CD14-positive monocyte (primary cell): ENCODE measurements around the gene CES4A. TPM values are rescaled to one million over a fixed set of nuclear protein-coding genes. Genes with fewer than 3 reads are reported as not detected.

Experiments
- DNase-seq, 3 donors: peaks; one replicate each; pipeline ENCODE4 v3.0.0-alpha.2; 2011 to 2022
- H2AFZ ChIP-seq: 2 replicates; pipeline ENCODE4 v1.6.0; 2012; ENCODE audit warnings: mild to moderate bottlenecking, low read depth, low read length, inconsistent platforms; ENCODE audit not compliant: insufficient read depth, poor library complexity, severe bottlenecking
- H3K27ac ChIP-seq, 2 donors: 1 replicate in 1 of 2; 2 replicates in 1 of 2; pipeline ENCODE4 v1.5.1; 2012 to 2013; ENCODE audit warnings: low read length in 2 of 2, control low read depth in 1 of 2, inconsistent platforms in 1 of 2, low read depth in 1 of 2, mild to moderate bottlenecking in 1 of 2
- H3K27me3 ChIP-seq, 2 donors: one replicate each; pipeline versions ENCODE4 v1.6.0 to v1.6.1; 2011 to 2013; ENCODE audit warnings: low read length in 2 of 2; ENCODE audit not compliant: control insufficient read depth in 2 of 2, insufficient read depth in 2 of 2
- H3K36me3 ChIP-seq, 2 donors: replicated peaks in 1 of 2; 1 replicate in 1 of 2; 2 replicates in 1 of 2; pipeline versions ENCODE4 v1.5.1 to v1.6.1; 2012 to 2013; ENCODE audit warnings: low read length in 2 of 2, control low read depth in 1 of 2, inconsistent platforms in 1 of 2, mild to moderate bottlenecking in 1 of 2; ENCODE audit not compliant: insufficient read depth in 2 of 2, control insufficient read depth in 1 of 2
- H3K4me1 ChIP-seq, 2 donors: 1 replicate in 1 of 2; 2 replicates in 1 of 2; pipeline versions ENCODE4 v1.5.1 to v1.6.1; 2012 to 2013; ENCODE audit warnings: low read length in 2 of 2, control low read depth in 1 of 2, inconsistent platforms in 1 of 2, mild to moderate bottlenecking in 1 of 2, moderate library complexity in 1 of 2; ENCODE audit not compliant: insufficient read depth in 2 of 2, control insufficient read depth in 1 of 2
- H3K4me2 ChIP-seq: replicated peaks from 2 replicates; pipeline ENCODE3; 2012; ENCODE audit warnings: low read length, moderate library complexity, mild to moderate bottlenecking; ENCODE audit not compliant: poor library complexity, severe bottlenecking; ENCODE audit errors: extremely low read depth
- H3K4me3 ChIP-seq, 3 experiments: fragments of 200-600 bp in 1 of 3; sonication (generic) in 1 of 3; replicated peaks in 1 of 3; 1 replicate in 2 of 3; 2 replicates in 1 of 3; pipeline ENCODE4 v1.5.1; 2011 to 2013; ENCODE audit warnings: low read length in 3 of 3, mild to moderate bottlenecking in 3 of 3, control low read depth in 2 of 3, low read depth in 2 of 3, inconsistent platforms in 1 of 3, moderate library complexity in 1 of 3
- H3K79me2 ChIP-seq: 2 replicates; pipeline ENCODE4 v1.6.0; 2012; ENCODE audit warnings: mild to moderate bottlenecking, control low read depth, inconsistent platforms, low read length, moderate library complexity; ENCODE audit not compliant: insufficient read depth
- H3K9ac ChIP-seq: 2 replicates; pipeline ENCODE4 v1.6.0; 2017; ENCODE audit warnings: low read length, mild to moderate bottlenecking; ENCODE audit not compliant: insufficient read depth, poor library complexity, severe bottlenecking
- H3K9me3 ChIP-seq, 2 donors: replicated peaks in 1 of 2; 1 replicate in 1 of 2; 2 replicates in 1 of 2; pipeline versions ENCODE4 v1.5.1 to v1.6.1; 2012 to 2013; ENCODE audit warnings: low read length in 2 of 2, control low read depth in 1 of 2; ENCODE audit not compliant: control insufficient read depth in 1 of 2, insufficient read depth in 1 of 2
- H4K20me1 ChIP-seq: 2 replicates; pipeline ENCODE4 v1.6.0; 2012; ENCODE audit warnings: mild to moderate bottlenecking, low read length, control low read depth, moderate library complexity; ENCODE audit not compliant: insufficient read depth
- H3K27ac Mint-ChIP-seq, 7 donors: one replicate each; pipeline ENCODE4 v1.8.0; 2020; ENCODE audit warnings: mild to moderate bottlenecking in 7 of 7, mixed read lengths in 7 of 7, moderate library complexity in 6 of 7, inconsistent platforms in 2 of 7
- H3K27me3 Mint-ChIP-seq, 3 donors: one replicate each; pipeline ENCODE4 v1.8.0; 2021 to 2022; ENCODE audit warnings: low read depth in 3 of 3, mild to moderate bottlenecking in 3 of 3, mixed read lengths in 3 of 3, moderate library complexity in 3 of 3, inconsistent platforms in 1 of 3
- H3K36me3 Mint-ChIP-seq, 2 donors: one replicate each; pipeline ENCODE4 v1.8.0; 2020; ENCODE audit warnings: mixed read lengths in 2 of 2, inconsistent platforms in 1 of 2, mild to moderate bottlenecking in 1 of 2
- H3K4me1 Mint-ChIP-seq: one replicate; pipeline ENCODE4 v1.8.0; 2020; ENCODE audit warnings: mild to moderate bottlenecking, mixed read lengths
- H3K4me3 Mint-ChIP-seq, 2 donors: one replicate each; pipeline ENCODE4 v1.8.0; 2020; ENCODE audit warnings: mild to moderate bottlenecking in 2 of 2, mixed read lengths in 2 of 2, moderate library complexity in 1 of 2
- H3K9me3 Mint-ChIP-seq, 7 donors: one replicate each; pipeline ENCODE4 v1.8.0; 2020 to 2022; ENCODE audit warnings: mixed read lengths in 7 of 7, mild to moderate bottlenecking in 6 of 7, moderate library complexity in 6 of 7, inconsistent platforms in 2 of 7
- WGBS: methylation state at CpG from one replicate; pipeline ENCODE4 v1.1.5; 2013; ENCODE audit warnings: missing lambda C conversion rate; ENCODE audit not compliant: insufficient coverage; 5-methylcytosine and 5-hydroxymethylcytosine counted together
- intact Hi-C, 2 donors: fragments of 100-400 bp; cut with micrococcal nuclease; formaldehyde crosslinking; loops; one replicate each; pipeline versions ENCODE4 v1.15.0 to v1.15.1; 2023
- polyA minus RNA-seq: library from RNA; depleted of rRNA, polyadenylated mRNA; stranded (reverse); fragments of >200 nt; gene quantifications from 2 replicates; pipeline ENCODE4 v1.2.3, GENCODE V29; 2012
- polyA plus RNA-seq, 3 donors: library from polyadenylated mRNA; depleted of rRNA in 1 of 3; unstranded in 2 of 3; stranded (reverse) in 1 of 3; fragments of 300-500 nt in 2 of 3; fragments of >200 nt in 1 of 3; fragmentation: Illumina TruSeq in 2 of 3; gene quantifications; 1 replicate in 2 of 3; 2 replicates in 1 of 3; pipeline ENCODE4 v1.2.3, GENCODE V29; 2012 to 2021
- total RNA-seq, 12 experiments: library from RNA in 1 of 12; stranded (reverse) in 1 of 12; fragments of 120-200 nt in 1 of 12; gene quantifications; one replicate each; pipeline ENCODE4 v1.2.4 and lab custom pipeline; 2013 to 2026; ENCODE audit warnings: mixed read lengths in 6 of 12, inconsistent platforms in 1 of 12
- TF ChIP-seq, protein P1 (sequence below): fragments of 200-600 bp; IDR thresholded peaks from one replicate; pipeline ENCODE4 v1.8.0; 2022; ENCODE audit warnings: antibody characterized with exemption, mild to moderate bottlenecking

Gene CES4A
- 8.0 TPM for total RNA-seq (2013)
- 10 to 100 TPM in 1 of 3 donors, 1 to 10 TPM in 2; 3.3 to 47.6 (median 4.1) TPM for polyA plus RNA-seq
- polyA minus RNA-seq: 4.7 and 5.6 TPM in 2 replicates
- total RNA-seq (lab: John Stamatoyannopoulos, UW): 1.6 to 7.2 (median 4.3) reads per million in 11 experiments

DNA sequence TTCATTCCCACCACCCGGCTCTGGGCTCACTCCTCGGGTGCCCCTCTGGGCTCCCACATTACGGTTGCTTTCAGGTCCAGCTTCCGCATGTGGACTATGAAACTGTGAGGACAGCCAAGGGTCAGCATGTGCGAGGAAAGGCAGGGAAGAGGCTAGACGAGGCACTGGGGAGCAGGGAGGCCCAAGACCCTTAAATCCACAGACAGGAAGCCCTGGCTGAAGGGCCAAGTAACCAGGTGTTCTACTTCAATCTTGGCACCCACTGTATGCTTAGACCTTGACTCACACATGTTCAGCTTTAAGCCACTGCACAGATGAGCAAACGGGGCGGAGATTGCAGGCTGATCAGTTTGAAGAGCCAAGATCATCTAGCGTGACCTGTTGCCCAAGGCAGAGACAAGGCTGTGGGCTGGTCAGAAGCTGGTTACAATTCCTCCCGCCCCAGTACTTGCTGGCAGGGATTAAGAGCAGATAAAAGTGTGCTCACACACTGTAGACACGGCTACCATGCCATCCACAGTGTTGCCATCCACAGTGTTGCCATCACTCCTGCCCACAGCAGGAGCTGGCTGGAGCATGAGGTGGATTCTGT is at the start of gene CES4A:
Gene CES4A (plus strand): TSS at position 393 of the 592 bp plus-strand sequence. CDS start 184 bp downstream, at position 577.
- H3K4me3 Mint-ChIP-seq: no peak within 1 kb of the TSS
- H3K27me3 Mint-ChIP-seq: peaks cover 5 to 8% (median 7%) of the 10 kb centered on the region in 3 donors
- TF ChIP-seq, protein P1, sequence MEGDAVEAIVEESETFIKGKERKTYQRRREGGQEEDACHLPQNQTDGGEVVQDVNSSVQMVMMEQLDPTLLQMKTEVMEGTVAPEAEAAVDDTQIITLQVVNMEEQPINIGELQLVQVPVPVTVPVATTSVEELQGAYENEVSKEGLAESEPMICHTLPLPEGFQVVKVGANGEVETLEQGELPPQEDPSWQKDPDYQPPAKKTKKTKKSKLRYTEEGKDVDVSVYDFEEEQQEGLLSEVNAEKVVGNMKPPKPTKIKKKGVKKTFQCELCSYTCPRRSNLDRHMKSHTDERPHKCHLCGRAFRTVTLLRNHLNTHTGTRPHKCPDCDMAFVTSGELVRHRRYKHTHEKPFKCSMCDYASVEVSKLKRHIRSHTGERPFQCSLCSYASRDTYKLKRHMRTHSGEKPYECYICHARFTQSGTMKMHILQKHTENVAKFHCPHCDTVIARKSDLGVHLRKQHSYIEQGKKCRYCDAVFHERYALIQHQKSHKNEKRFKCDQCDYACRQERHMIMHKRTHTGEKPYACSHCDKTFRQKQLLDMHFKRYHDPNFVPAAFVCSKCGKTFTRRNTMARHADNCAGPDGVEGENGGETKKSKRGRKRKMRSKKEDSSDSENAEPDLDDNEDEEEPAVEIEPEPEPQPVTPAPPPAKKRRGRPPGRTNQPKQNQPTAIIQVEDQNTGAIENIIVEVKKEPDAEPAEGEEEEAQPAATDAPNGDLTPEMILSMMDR: no peak
- H2AFZ ChIP-seq: no peak within 1 kb of the TSS
- no peaks in the 10 kb centered on the region for H4K20me1 ChIP-seq
- no peaks in the 10 kb centered on the region for H3K27me3 ChIP-seq
- no peak within 1 kb of the TSS for H3K4me3 ChIP-seq
- intact Hi-C loops: no loop called here
- WGBS: 92% methylated on average over 9 of the region's 11 CpGs
- H3K4me1 ChIP-seq: no peaks in the 10 kb centered on the region
- no peak within 1 kb of the TSS for H3K27ac Mint-ChIP-seq
- no peaks in the 10 kb centered on the region for H3K79me2 ChIP-seq
- no peak within 1 kb of the TSS for H3K9ac ChIP-seq
- no peaks in the 10 kb centered on the region for H3K36me3 ChIP-seq
- no peaks in the 10 kb centered on the region for H3K9me3 Mint-ChIP-seq
- no peaks in the 10 kb centered on the region for H3K4me1 Mint-ChIP-seq
- DNase-seq: no peak
- no peak within 1 kb of the TSS for H3K27ac ChIP-seq
- H3K4me2 ChIP-seq: no peak within 1 kb of the TSS
- H3K9me3 ChIP-seq: no peaks in the 10 kb centered on the region
- H3K36me3 Mint-ChIP-seq: no peaks in the 10 kb centered on the region

DNA sequence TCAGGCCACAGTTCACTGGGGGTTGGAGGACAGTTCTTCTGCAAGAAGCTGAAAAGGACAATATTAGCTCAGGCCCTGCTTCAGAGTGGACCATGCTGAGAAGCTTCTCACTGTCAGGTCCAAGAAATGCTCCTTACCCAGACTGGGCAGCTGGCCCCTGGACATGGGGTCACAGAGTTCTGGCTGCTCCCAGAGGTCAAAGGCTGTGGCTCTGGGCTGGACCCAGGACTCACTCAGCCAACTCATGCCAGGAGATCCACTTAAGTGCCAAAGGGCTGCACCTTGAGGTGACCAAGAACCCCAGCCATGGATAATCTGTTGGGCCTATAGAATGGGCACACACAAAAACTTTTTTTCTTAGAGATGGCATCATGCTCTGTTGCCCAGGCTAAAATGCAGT is 49.0 kb upstream of the CES4A start:
- Mint-ChIP-seq H3K27me3 (peaks cover 0 to 2% (median 0%) of the 10 kb centered on the region in 3 donors), H3K27ac (no peak overlapping the region)
- intact Hi-C loops: no loop called here

More for the DNA sequence above, 49.0 kb upstream of the CES4A start:
- H2AFZ ChIP-seq: no peak overlapping the region
- Mint-ChIP-seq H3K9me3 (peaks cover 0 to 2% (median 0%) of the 10 kb centered on the region in 7 donors), H3K4me1 (peaks cover 29% of the 10 kb centered on the region), H3K4me3 (no peak overlapping the region), H3K36me3 (peaks cover 67 to 76% of the 10 kb centered on the region in 2 donors)
- H3K9me3 ChIP-seq: no peaks in the 10 kb centered on the region
- no peak overlapping the region for H3K4me2 ChIP-seq
- peaks cover 65 to 71% of the 10 kb centered on the region in 2 donors for H3K36me3 ChIP-seq
- H3K4me3 ChIP-seq: no peak overlapping the region
- peak overlapping the region in 1 of 2 donors; percentile 5 for H3K27ac ChIP-seq
- TF ChIP-seq, protein P1: no peak
- no peak overlapping the region for H3K9ac ChIP-seq
- H4K20me1 ChIP-seq: peaks cover 76% of the 10 kb centered on the region
- peaks cover 37% of the 10 kb centered on the region for H3K79me2 ChIP-seq
- peaks cover 16 to 21% of the 10 kb centered on the region in 2 donors for H3K4me1 ChIP-seq
- H3K27me3 ChIP-seq: no peaks in the 10 kb centered on the region
- no peak for DNase-seq
